ENCODE measurements around the gene AP1S1. TPM values are rescaled to one million over a fixed set of nuclear protein-coding genes. Genes with fewer than 3 reads are reported as not detected.
"Not testable (repeated sequence)": the region's sequence is repeated elsewhere in the genome, so short reads cannot be mapped to it uniquely, and the experiment has no call there.

Gene AP1S1
- total RNA-seq, 1 donor from 2014 or later, result 51.2 TPM

DNA sequence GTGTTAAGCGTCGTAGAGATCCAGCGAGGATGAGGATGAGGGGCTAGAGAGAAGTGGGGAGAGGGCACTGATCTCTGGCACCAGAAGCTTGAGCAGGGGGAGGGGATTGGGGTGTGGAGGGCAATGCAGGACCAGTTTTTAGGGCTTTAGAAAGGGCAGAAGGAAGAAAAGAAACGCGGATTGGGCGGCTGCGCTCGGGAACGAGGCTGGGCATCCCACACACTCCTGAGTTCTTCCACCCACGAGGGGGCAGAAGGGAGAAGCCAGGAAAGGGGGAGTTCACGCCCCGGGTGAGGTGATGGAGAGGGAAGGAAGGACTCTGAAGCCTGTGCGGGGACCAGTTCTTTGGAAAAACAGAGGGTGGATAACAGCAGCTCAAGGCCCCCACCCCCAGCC is 17.2 kb downstream of the AP1S1 start:
- no peak for DNase-seq

DNA sequence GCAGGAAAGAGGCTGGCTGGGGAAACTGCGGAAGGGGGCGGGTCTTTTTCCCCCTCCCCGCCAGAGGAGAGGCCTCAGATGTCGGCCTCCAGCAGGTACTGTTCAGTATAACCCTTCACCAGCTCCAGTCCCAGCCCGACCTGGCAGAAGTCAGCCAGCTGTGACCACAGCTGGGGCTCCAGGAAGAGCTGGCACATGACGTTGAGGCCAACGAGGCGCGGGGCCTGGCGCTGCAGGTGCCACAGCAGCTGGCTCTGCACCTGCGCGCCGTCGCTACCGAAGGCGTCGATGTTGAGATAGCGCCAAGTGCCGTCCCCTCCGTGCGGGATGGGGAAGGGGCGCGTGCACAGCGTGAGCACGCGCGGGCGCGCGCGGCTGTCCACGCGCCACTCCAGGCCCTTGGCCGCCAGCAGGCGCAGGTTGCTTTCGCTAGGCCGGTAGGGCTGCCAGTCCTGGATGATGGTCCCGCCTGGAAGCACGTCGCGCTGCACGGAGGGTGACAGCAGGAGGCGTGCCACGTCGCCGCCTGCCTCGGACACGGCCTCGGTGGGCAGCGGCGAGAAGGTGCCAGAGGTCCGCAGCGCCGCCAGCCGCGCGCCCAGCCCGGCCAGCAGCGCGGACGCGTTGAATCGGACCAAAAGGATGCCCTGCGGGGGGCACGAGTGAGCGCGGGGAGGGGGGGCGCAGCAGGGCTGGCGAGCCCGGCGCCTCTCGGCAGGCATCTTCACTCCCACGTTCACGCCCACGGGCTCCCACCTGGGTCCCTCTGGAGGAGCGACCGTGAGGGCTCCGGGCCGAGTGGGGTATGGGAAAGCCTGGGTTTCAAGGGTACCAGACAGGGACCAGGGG is 18.0 kb downstream of the AP1S1 start:
- no peak for DNase-seq

DNA sequence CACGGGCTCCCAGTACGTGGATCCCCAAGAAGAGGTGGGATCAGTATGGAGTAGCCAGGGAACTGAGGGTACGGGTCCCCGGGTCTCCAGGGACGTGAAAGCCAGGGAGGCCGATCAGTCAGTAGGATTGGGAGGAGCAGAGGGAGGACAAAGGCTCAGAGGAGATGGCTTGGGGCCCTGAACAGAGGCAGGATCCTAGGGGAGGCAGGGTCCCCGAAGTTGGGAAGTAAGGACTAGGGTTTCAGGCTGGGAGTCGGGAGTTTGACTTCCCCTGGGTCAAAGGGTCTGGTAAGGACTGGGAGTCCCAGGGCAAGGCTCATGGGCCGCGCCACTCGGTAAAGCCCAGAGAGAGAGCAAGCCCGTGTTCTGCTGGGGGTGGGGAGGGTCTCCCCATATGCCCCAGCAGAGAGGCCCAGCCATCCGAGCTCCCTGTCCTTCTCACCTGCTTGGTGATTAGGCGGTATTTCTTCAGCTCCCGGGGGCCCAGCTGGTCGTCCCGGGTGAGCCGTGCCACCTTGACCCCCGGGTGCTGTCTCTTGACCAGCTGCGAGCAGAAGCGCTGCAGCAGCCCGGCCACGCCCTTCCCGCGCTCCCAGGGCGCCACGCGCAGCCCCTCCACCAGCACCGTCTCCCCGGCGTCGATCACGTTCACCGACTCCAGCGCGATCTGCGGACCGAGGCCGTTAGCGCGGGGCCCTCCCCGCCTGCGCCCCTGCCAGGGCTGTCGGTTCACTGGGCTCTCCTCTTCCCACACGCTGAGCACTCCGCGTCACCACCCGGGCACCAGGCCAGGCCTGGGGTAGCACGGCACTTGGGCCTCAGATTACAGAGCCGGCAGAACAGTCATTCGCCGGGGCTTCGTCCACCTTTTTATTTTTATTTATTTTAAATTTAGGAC is 18.8 kb downstream of the AP1S1 start:
- DNase-seq, result no peak

DNA sequence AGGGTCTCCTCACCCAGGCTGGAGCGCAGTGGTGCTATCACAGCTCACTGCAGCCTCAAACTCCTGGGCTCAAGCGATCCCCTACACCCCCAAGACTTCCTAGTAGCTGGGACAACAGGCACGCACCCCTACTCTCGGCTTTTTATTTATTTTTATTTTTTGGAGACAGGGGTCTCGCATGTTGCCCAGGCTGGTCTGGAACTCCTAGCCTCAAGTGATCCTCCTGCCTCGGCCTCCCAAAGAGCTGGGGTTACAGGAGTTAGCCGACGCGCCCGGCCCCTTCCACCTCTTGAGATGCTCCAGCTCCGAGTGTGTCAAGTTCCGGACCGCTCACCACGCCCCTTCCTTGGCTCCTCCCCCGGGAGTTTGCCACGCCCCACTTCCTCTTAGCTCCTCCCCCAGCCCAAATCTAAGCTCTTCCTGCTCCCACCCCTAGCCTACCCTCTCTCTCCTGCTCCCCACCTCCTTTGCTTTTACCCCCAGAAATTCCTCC is 19.5 kb downstream of the AP1S1 start:
- no peak for DNase-seq

DNA sequence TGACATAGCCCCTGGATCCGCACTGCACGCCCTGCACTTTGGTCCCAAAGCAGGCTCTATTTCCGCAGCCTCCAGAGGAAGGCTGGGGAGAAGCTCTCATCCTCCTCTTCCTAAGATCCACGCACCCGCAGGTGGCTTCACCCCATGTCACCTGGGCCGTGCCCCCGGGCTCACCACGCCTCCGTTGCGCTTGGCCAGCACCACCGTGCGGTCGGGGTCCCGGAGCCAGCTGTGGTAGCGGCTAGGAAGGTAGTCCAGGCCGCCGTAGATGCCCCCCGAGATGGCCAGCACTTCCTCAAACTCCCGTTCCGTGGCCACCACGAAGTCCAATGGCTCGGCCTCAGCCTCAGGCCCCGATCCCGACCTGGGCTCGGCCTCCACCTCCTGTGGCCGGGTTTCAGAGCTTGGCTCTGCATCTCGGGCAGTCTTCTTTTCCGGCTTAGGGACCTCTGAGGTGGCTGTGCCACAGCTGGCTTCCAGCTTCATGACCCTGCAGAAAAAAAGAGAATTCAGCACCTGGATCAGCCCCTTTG is 20.1 kb downstream of the AP1S1 start:
- no peak for DNase-seq

DNA sequence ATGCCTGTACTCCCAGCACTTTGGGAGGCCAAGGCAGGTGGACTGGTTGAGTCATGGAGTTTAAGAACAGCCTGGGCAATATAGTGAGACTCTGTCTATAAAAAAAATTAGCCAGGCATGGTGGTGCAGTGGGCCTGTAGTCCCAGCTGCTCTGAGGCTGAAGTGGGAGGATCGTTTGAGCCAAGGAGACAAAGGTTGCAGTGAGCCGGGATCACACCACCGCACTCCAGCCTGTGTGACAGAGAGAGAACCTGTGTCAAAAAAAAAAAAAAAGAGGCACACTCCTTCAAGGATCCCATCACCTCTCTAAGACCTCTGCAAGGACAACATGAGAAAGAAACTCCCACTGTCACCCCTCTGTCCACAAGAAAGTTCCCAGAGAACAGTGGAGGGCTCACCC is 21.4 kb downstream of the AP1S1 start:
- DNase-seq, result no peak

DNA sequence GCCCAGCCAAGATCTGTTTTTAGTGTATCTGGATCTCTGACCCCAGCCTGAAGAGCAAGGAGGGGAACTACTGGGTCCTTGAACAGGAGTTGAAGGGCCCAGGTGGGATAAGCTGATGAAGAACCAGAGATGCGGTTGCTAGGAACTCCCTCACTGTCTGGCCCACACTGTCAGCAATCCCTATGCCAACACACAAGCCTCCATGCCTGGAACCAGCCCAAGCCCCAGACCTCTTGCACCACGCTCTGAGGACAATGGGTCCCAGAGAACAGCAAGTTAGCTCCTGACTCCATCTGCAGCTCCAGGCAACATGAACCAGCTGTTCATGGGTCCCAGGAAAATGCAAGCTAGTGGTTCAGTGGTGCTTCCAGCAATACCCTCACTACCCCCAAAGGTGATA is 23.4 kb downstream of the AP1S1 start:
- DNase-seq, result no peak

DNA sequence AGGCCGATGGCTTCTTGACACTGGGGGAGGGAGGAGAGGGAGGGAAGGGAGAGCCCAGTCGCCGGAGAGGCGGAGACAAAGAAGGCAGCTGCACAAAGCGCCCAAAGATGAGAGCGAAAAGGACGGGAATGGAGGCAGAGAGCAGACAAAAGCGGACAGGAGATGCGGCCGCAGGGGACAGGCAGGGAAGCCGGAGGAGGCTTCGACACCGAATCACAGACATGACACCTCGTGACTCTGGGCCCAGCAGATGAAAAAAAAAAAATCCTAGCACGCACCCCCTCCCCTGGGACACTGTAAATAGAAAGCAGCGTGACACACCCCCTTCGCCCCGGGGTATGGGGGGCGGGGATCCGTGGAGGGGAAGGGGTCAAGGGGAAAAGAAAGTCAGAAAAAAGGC is 24.8 kb downstream of the AP1S1 start:
- no peak for DNase-seq

DNA sequence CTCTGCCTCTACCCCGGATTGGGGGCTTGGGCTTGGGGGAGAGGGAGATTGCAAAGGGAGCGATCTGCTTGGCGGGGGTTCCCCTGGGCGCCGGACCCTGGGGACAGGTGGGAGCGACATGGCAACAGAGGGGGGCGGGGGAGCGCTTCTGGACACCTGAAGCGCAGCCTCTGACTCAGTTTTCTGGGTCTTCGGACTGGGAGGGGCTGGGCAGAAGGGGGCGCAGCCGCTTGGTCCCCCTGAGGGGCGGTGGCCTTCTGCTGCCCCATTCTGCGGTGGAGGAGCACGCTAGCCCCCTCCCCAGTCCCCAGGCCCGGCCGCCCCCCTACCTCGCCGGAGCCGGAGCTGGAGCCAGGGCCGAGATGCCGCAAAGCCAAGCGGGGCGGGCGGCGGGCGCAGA is 25.4 kb downstream of the AP1S1 start:
- DNase-seq, result no peak

DNA sequence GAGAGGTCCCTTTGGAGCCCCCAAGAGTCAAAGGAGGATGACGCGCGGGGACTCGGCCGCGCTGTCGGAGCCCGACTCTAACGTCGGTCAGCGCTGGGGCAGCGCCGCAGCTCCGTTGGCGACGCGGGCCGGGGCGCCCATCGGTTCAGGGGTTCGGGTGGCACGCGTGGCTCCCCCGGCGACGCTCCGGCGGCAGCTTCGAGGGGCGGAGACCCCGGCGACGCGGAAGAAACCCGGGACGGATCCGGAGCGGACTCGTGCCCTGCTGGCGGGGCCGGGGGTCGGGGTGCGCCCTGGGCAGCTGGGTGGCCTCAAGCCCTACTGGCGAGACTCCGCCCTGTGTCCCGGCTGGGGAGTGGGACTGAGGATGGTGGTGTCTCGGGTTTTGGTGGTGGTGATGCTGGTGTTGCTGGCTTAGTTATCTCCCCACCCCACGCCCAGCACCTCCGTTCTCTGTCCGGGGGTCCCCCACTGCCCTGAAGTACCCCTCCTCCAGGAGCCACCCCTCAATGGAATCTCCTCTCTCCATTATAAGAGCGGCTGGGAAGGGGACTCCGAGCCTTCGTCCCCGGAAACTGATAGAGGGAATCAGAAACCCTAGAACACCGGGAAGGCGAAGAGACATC is 26.0 kb downstream of the AP1S1 start, which contains the start of gene NAT16:
Gene NAT16 (minus strand): TSS at position 164 of the 626 bp plus-strand sequence. CDS start 5,486 bp downstream, outside the sequence.
- no peak for DNase-seq

DNA sequence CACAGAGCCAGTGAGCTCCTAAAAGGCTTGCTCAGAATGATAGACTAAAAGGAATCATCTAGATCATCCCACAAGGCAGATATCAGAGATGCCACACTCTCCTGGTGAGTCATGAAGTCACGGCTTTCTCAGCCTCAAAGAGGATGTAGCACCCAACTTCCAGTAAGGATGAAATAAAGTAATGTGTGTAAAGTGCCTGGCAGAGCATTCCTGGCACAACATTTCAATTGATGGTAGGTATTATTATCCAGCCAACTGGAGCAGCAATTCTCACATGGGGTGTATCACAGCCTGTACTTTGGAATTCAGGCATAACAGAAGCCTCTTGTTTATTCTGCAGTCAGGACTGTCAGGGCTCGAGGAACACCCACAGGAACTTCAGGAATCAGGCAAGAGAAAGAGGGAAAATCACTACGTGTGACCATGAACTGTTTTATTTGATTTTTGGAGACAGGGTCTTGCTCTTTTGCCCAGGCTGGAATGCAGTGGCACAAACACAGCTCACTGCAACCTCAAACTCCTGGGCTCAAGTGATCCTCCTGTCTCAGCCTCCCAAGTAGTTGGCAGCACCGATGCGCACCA is 31.1 kb downstream of the AP1S1 start:
- DNase-seq, result no peak

DNA sequence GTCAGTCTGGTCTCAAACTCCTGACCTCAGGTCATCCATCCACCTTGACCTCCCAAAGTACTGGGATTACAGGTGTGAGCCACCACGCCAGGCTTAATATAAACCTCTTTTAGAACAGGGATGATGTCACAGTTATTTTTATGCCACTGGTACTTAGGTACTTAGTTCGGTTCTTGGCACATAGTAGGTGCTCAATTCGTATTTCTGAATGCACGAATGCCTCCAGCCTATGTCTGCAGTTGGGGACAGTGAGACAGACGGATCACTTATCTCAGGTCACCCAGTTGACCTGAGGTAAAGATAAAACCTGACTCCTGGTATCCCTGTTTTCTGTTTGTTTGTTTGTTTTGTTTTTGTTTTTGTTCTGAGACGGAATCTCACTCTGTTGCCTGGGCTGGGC is 31.9 kb downstream of the AP1S1 start:
- no peak for DNase-seq

DNA sequence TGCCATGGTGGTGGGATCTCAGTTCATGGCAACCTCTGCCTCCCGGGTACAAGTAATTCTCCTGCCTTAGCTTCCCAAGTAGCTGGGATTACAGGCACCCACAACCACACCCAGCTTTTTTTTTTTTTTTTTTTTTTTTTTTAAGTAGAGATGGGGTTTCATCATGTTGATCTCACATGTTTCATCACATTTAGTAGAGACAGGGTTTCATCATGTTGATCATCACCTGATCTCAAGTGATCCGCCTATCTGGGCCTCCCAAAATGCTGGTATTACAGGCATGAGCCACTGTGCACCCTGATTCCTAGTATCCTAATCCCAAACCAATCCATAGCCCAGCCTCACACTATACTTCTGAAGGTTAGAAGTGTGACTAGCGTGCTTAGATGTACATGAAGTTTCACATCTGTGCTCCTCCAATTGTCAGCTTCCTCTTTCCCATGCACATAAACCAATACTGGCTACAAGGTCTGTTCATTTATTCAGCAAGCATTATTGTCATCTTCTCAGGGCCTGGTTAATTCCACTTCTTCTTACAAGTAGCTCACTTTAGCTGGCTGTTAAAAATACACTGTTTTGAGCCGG is 32.7 kb downstream of the AP1S1 start:
- DNase-seq, result no peak

DNA sequence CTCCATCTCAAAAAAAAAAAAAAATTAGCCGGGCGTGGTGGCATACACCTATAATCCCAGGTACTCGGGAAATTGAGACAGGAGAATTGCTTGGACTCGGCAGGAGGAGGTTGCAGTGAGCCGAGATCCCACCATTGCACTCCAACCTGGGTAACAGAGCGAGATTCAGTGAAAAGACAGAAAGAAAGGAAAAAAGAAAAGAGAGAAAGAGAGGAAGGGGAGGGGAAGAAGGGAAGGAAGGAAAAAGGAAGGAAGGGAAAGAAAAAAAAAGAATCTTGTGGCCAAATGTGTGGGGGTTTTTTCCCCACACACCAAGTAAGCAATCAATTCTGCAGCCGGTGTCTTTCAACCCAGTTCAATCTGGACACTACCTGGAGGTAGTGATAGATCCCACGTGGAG is 34.8 kb downstream of the AP1S1 start:
- no peak for DNase-seq

DNA sequence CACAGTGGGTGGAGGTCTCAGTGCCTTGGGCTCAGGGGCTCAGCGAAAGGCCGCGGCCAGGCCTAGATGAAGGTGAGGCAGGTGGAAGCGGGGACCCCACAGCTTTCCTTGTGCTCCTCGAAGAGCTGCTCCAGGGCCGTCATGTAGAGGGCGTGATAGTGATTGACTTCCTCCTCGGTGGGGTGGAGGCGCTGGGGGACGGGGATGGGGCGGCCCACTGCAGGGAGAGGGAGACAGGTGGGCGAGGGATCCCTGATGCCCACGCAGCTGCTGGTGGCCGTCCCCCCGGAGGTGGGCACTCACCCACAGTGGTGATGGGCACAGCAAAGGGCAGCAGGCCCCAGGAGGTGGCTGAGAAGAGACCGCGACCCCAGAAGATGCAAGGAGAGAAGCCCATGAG is 41.6 kb downstream of the AP1S1 start:
- no peak for DNase-seq

DNA sequence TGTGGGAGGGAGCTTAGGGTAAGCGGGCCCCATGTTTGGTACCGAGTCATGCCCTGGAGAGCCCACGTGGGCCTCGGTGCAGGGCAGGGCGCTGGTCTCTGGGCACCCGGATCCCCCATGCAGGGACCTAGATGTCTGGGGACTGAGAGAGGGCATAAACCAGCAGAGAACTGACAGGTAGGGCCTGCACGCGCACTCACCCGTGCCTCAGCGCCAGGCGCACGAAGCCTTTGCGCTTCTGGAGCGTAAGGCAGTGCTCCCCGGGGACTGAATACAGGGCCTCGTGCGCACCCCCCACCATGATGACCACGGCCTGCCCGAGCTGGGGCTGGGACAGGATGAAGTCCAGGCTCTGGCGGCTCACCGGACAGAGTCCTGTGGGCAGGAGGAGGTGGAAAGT is 43.7 kb downstream of the AP1S1 start:
- no peak for DNase-seq

DNA sequence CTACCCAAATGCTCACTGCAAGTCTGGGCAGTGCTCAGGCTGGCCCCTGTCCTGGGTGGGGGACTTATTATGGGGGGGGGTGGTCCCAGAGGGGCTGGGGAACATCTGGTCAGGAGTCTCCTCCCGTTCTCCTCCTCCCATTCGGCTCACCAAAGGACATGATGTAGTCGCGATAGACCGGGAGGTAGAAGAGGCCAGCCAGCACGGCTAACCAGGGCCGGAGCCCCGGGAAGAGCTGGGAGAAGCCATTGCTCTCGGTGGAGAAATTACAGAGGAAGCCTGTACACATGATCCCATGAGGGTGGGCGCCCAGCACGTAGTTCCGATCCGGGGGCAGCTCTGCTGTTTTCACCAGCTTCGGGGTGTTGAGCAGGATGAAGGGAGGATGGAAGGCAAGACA is 44.2 kb downstream of the AP1S1 start:
- no peak for DNase-seq

DNA sequence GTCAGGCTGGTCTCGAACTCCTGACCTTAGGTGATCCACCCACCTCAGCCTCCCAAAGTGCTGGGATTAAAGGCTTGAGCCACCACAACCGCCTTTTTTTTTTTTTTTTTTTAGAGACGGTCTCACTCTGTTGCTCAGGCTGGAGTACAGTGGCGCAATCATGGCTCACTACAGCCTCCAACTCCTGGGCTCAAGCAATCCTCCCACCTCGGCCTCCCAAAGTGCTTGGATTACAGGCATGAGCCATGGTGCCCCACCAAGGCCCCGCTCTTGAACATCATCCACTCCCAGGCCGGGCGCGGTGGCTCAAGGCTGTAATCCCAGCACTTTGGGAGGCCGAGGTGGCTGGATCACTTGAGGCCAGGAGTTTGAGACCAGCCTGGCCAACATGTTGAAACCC is 45.2 kb downstream of the AP1S1 start:
- not testable (repeated sequence) for DNase-seq

DNA sequence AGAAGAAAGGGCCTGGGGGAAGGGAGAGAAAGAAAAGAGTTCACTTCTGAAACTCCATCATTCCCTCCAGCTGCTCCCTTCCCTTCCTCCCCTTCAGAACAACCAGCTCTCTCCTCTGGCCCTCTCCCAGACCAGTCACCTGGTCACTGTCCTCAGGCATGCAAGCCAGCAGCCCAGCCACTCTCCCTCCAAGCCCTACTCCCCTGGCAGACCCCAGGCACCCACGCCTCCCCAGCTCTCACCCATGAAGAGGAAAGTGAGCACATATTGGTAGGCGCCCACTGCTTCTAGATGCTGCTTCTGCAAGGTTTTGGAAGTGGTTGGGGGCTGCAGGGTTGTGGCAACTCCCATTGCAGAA is 46.2 kb downstream of the AP1S1 start:
- DNase-seq, result no peak

DNA sequence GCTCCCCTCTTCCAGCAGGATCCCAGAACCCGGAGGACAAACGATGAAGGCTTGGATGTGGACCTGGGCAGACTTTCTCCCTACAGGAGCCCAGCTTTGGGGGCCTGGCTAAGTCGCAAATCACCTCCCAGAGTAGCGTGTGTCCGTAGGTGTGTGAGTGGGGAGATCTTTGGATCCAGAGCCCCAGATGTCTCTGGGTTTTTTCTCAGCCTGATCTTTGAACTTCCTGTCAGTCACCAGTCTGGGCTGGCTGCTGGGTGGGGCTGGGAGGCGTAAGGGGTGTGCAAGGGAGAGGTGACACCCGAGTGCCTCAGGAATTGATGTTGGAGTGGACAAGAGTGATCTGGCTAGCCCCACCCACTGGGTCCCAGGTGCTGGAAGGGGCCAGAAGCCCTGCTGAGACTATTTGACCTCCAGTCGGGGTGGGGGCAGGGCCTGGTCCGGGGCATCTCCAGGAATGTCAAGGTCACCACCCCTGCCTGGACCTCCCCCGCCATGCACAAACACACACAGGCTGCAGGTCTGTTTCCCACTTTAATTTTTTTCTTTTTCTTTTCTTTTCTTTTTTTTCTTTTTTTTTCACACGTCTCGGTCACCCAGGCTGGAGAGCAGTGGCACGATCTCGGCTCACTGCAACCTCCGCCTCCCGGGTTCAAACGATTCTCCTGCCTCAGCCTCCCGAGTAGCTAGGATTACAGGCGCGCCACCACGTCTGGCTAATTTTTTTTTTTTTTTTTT is 46.8 kb downstream of the AP1S1 start, which contains the start of gene MOGAT3:
Gene MOGAT3 (minus strand): TSS at position 175 of the 738 bp plus-strand sequence. CDS start 182 bp downstream, outside the sequence.
- no peak for DNase-seq

Measured in skin of body (tissue), 2 donors.